Loucy (cell line): Measurements from ENCODE around the gene CENPF.

Experiments used
- EZH2phosphoT487 ChIP-seq: fragments of 200-600 bp; IDR thresholded peaks from 2 replicates; pipeline ENCODE4 v1.6.1; 2018; ENCODE audit warnings: antibody characterized with exemption, mild to moderate bottlenecking, moderate library complexity, borderline replicate concordance
- TF ChIP-seq, protein P1 (sequence below): fragments of 200-600 bp; sonication (generic); conservative IDR thresholded peaks from 2 replicates; pipeline ENCODE4 v1.5.1; 2014; ENCODE audit warnings: mild to moderate bottlenecking, antibody characterized with exemption, low read length

DNA sequence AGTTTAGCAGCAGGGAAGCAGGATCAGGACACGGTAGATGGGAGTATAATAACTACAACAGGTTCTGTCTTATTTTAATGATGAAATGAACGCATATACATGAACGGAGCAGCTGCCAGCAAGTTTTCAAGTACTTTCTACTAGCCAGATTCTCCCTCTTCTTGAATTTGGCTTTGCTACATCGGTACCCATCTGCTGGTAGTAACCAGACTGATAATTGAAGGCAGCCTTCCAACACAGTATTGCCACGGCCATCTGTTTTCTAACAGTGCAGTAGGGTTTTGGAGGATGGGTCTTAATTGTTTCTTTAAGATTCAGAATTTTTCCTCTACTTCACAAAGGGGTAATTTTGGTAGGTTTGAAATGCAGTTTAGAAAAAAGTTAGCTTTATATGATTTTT lies 33.4 kb downstream of the CENPF start:
- TF ChIP-seq, protein P1, sequence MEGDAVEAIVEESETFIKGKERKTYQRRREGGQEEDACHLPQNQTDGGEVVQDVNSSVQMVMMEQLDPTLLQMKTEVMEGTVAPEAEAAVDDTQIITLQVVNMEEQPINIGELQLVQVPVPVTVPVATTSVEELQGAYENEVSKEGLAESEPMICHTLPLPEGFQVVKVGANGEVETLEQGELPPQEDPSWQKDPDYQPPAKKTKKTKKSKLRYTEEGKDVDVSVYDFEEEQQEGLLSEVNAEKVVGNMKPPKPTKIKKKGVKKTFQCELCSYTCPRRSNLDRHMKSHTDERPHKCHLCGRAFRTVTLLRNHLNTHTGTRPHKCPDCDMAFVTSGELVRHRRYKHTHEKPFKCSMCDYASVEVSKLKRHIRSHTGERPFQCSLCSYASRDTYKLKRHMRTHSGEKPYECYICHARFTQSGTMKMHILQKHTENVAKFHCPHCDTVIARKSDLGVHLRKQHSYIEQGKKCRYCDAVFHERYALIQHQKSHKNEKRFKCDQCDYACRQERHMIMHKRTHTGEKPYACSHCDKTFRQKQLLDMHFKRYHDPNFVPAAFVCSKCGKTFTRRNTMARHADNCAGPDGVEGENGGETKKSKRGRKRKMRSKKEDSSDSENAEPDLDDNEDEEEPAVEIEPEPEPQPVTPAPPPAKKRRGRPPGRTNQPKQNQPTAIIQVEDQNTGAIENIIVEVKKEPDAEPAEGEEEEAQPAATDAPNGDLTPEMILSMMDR, result no peak
- TF ChIP-seq EZH2phosphoT487, result no peak
